ENCODE results near the gene ALDH1B1.

Gene ALDH1B1

GRCh38 chr9:38359689-38360385 is 32.7 kb upstream of the ALDH1B1 start:
- no peaks in the 10 kb centered on the region for H3K36me3 Mint-ChIP-seq (ENCODE audit: low read depth)
- H3K9me3 Mint-ChIP-seq: no peaks in the 10 kb centered on the region
- H3K27ac Mint-ChIP-seq: peak overlapping the region; percentile 49 to 76 (median 76)
- peaks cover 16% of the 10 kb centered on the region for H3K27me3 Mint-ChIP-seq (ENCODE audit: low read depth)
- peaks cover 56% of the 10 kb centered on the region for H3K4me1 Mint-ChIP-seq
- peak overlapping the region in 1 of 3 experiments; percentile 16 for H3K4me3 Mint-ChIP-seq
- no peak for TF ChIP-seq CTCF (IDR thresholded peaks at IDR 0.05; ENCODE audit: unreplicated experiment in 3 of 3)

DNA sequence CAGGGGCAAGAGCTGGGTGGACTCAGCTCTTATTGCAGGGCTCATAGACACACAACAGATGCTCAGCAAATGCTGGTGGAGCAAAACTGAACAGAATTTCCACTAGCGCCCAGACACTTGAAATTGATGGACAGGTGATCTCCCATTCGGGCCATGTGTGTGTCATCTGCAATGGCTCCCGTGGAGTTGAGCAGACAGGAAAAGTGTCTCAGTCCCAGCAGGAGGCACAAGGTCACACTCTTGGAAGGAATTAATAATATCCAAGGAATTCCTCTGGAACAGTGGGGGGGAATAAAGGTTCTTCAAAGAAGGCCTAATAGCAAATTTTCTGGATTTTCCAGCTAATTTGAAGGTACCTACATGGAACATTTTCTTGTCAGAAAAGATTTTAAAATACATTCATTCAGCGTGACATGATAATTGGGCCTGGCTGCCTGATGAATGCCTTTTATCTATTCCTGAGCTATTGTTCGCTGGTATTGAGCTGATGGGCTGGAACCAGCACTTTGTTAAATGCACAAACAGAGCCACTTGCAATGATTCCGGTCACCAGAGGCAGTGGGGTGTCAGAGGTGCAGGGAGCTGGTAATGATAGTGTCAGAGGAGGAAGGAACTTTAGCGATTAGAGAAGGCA is 31.5 kb upstream of the ALDH1B1 start:
- Mint-ChIP-seq H3K4me1 (peaks cover 56% of the 10 kb centered on the region), H3K9me3 (no peaks in the 10 kb centered on the region), H3K27me3 (ENCODE audit: low read depth) (peaks cover 13% of the 10 kb centered on the region), H3K27ac (peak overlapping the region; percentile 13 to 76 (median 76)), H3K4me3 (no peak overlapping the region), H3K36me3 (ENCODE audit: low read depth) (no peaks in the 10 kb centered on the region)
- no peak for TF ChIP-seq CTCF (IDR thresholded peaks at IDR 0.05; ENCODE audit: unreplicated experiment in 3 of 3)

GRCh38 chr9:38361473-38361850 is 31.0 kb upstream of the ALDH1B1 start:
- Mint-ChIP-seq H3K4me3 (no peak overlapping the region), H3K27me3 (ENCODE audit: low read depth) (peaks cover 9% of the 10 kb centered on the region), H3K36me3 (ENCODE audit: low read depth) (no peaks in the 10 kb centered on the region), H3K4me1 (peaks cover 56% of the 10 kb centered on the region), H3K27ac (peak overlapping the region; percentile 13 to 76 (median 76)), H3K9me3 (no peaks in the 10 kb centered on the region)
- TF ChIP-seq CTCF (IDR thresholded peaks at IDR 0.05; ENCODE audit: unreplicated experiment in 3 of 3): no peak

- Mint-ChIP-seq H3K9me3 (no peaks in the 10 kb centered on the region), H3K27ac (peak overlapping the region in 2 of 3 experiments; percentile 76 to 92), H3K4me3 (peak overlapping the region in 1 of 3 experiments; percentile 48), H3K27me3 (ENCODE audit: low read depth) (peaks cover 10% of the 10 kb centered on the region), H3K4me1 (peaks cover 46% of the 10 kb centered on the region), H3K36me3 (ENCODE audit: low read depth) (no peaks in the 10 kb centered on the region)
- peak; percentile 76 to 81 (median 77) for TF ChIP-seq CTCF (IDR thresholded peaks at IDR 0.05; ENCODE audit: unreplicated experiment in 3 of 3)
Measured at GRCh38 chr9:38362852-38363588, 29.5 kb upstream of the ALDH1B1 start.

- no peak overlapping the region for H3K4me3 Mint-ChIP-seq
- H3K4me1 Mint-ChIP-seq: peaks cover 45% of the 10 kb centered on the region
- no peak for TF ChIP-seq CTCF (IDR thresholded peaks at IDR 0.05; ENCODE audit: unreplicated experiment in 3 of 3)
- H3K9me3 Mint-ChIP-seq: no peaks in the 10 kb centered on the region
- H3K36me3 Mint-ChIP-seq (ENCODE audit: low read depth): no peaks in the 10 kb centered on the region
- peak overlapping the region in 1 of 3 experiments; percentile 7 for H3K27ac Mint-ChIP-seq
- H3K27me3 Mint-ChIP-seq (ENCODE audit: low read depth): peaks cover 10% of the 10 kb centered on the region
Measured at GRCh38 chr9:38363589-38363925, 28.9 kb upstream of the ALDH1B1 start.

Data from nephron (organoid).